Cardiac muscle cell (in vitro differentiated cells and primary cell): ENCODE results near the gene TRMT5. TPM values are rescaled to one million over a fixed set of nuclear protein-coding genes. Genes with fewer than 3 reads are reported as not detected.

Experiments
- DNase-seq, 2 donors: peaks; one replicate each; pipeline versions ENCODE4 v3.0.0 to v3.0.0-alpha.2; 2010 to 2017; ENCODE audit warnings: low read depth in 1 of 2, low spot score in 1 of 2
- H3K27ac ChIP-seq: fragments of 200-600 bp; sonication (generic); 2 replicates; pipeline ENCODE4 v1.5.1; 2016
- H3K27me3 ChIP-seq: fragments of 200-600 bp; sonication (generic); 2 replicates; pipeline ENCODE4 v1.6.0; 2016; ENCODE audit warnings: control low read depth
- H3K36me3 ChIP-seq: fragments of 200-600 bp; sonication (generic); 2 replicates; pipeline ENCODE4 v1.5.1; 2016; ENCODE audit warnings: control low read depth
- H3K4me1 ChIP-seq: fragments of 200-600 bp; sonication (generic); 2 replicates; pipeline ENCODE4 v1.8.1; 2017; ENCODE audit warnings: low read depth, mild to moderate bottlenecking, mixed run types
- H3K4me3 ChIP-seq: fragments of 200-600 bp; sonication (generic); 2 replicates; pipeline ENCODE4 v1.5.1; 2016; ENCODE audit warnings: mild to moderate bottlenecking
- H3K9me3 ChIP-seq: fragments of 200-600 bp; sonication (generic); 2 replicates; pipeline ENCODE4 v1.5.1; 2017; ENCODE audit warnings: low read depth, mild to moderate bottlenecking, control low read depth
- CTCF ChIP-seq: IDR thresholded peaks from 2 replicates; pipeline ENCODE4 v1.5.1; 2012; ENCODE audit warnings: low read depth, mild to moderate bottlenecking, low read length
- polyA plus RNA-seq: library from polyadenylated mRNA; unstranded; fragments of >200 nt; fragmentation: Nextera tagmentation; extraction: Ambion mirVana; gene quantifications from 2 replicates; pipeline ENCODE4 v1.2.1, GENCODE V29; 2016
- total RNA-seq: library from RNA; depleted of rRNA; stranded (reverse); fragments of >200 nt; gene quantifications from 2 replicates; pipeline ENCODE4 v1.2.3, GENCODE V29; 2016

TRMT5 gene
- total and polyA plus RNA-seq, 2 experiments from 2014 or later: 6.5 to 7.6 TPM

GRCh38 chr14:61003571-61003970, 22.7 kb upstream of the TRMT5 start:
- no peaks in the 10 kb centered on the region for H3K4me1 ChIP-seq
- H3K27ac ChIP-seq: no peak overlapping the region
- no peak for TF ChIP-seq CTCF
- peak in 1 of 2 donors; percentile 50 for DNase-seq
- H3K27me3 ChIP-seq: no peaks in the 10 kb centered on the region
- H3K4me3 ChIP-seq: no peak overlapping the region
- no peaks in the 10 kb centered on the region for H3K9me3 ChIP-seq
- H3K36me3 ChIP-seq: no peaks in the 10 kb centered on the region

- Histone ChIP-seq H3K27ac (no peak overlapping the region), H3K4me1 (no peaks in the 10 kb centered on the region), H3K36me3 (no peaks in the 10 kb centered on the region), H3K9me3 (no peaks in the 10 kb centered on the region), H3K27me3 (no peaks in the 10 kb centered on the region), H3K4me3 (no peak overlapping the region)
- no peak for DNase-seq
- TF ChIP-seq CTCF: no peak
These were observed 18.7 kb upstream of the TRMT5 start for GRCh38 chr14:60999536-60999935.

GRCh38 chr14:60998617-60999016, 17.7 kb upstream of the TRMT5 start:
- no peak overlapping the region for H3K4me3 ChIP-seq
- no peak for TF ChIP-seq CTCF
- no peak for DNase-seq

GRCh38 chr14:60989599-60989998, 8.7 kb upstream of the TRMT5 start:
- Histone ChIP-seq H3K27ac (no peak overlapping the region), H3K9me3 (no peaks in the 10 kb centered on the region), H3K4me3 (no peak overlapping the region), H3K36me3 (peaks cover 2% of the 10 kb centered on the region), H3K4me1 (no peaks in the 10 kb centered on the region), H3K27me3 (no peaks in the 10 kb centered on the region)
- TF ChIP-seq CTCF: no peak
- peak in 1 of 2 donors; percentile 36 for DNase-seq

More at GRCh38 chr14:60998617-60999016, 17.7 kb upstream of the TRMT5 start:
- H3K27ac ChIP-seq: no peak overlapping the region
- no peaks in the 10 kb centered on the region for H3K9me3 ChIP-seq
- no peaks in the 10 kb centered on the region for H3K36me3 ChIP-seq
- H3K27me3 ChIP-seq: no peaks in the 10 kb centered on the region
- no peaks in the 10 kb centered on the region for H3K4me1 ChIP-seq

GRCh38 chr14:60986500-60986899, 5.6 kb upstream of the TRMT5 start:
- H3K27ac ChIP-seq: no peak overlapping the region
- no peak for DNase-seq
- no peaks in the 10 kb centered on the region for H3K9me3 ChIP-seq
- TF ChIP-seq CTCF: no peak
- H3K4me3 ChIP-seq: no peak overlapping the region
- H3K4me1 ChIP-seq: no peaks in the 10 kb centered on the region
- H3K27me3 ChIP-seq: no peaks in the 10 kb centered on the region
- H3K36me3 ChIP-seq: no peaks in the 10 kb centered on the region

GRCh38 chr14:60984196-60984595, 3.3 kb upstream of the TRMT5 start:
- no peaks in the 10 kb centered on the region for H3K9me3 ChIP-seq
- H3K4me3 ChIP-seq: no peak overlapping the region
- H3K27me3 ChIP-seq: no peaks in the 10 kb centered on the region
- H3K27ac ChIP-seq: no peak overlapping the region
- DNase-seq: no peak
- H3K4me1 ChIP-seq: no peaks in the 10 kb centered on the region
- TF ChIP-seq CTCF: no peak
- H3K36me3 ChIP-seq: no peaks in the 10 kb centered on the region
